Measurements from ENCODE around the gene PPP1CA. TPM values are rescaled to one million over a fixed set of nuclear protein-coding genes. Genes with fewer than 3 reads are reported as not detected.
A peak's percentile ranks its signal among the peaks of the same experiment; 100 is the strongest.

PPP1CA gene
- total RNA-seq, 1 donor from 2014 or later: 137 TPM

- H3K4me1 Mint-ChIP-seq (ENCODE audit: unreplicated experiment): peaks cover 24% of the 10 kb centered on the region
- H3K36me3 Mint-ChIP-seq: peaks cover 5% of the 10 kb centered on the region
- DNase-seq (ENCODE audit: extremely low spot score, unreplicated experiment): no peak
- H3K9me3 Mint-ChIP-seq: no peaks in the 10 kb centered on the region
- H3K27me3 Mint-ChIP-seq: no peaks in the 10 kb centered on the region
- no peak overlapping the region for H3K27ac Mint-ChIP-seq
- H3K4me3 Mint-ChIP-seq: no peak overlapping the region
- no peak for TF ChIP-seq CTCF (conservative IDR thresholded peaks at IDR 0.05)
Observed at GRCh38 chr11:67357831-67358670, 43.6 kb downstream of the PPP1CA start.

- H3K27me3 Mint-ChIP-seq: no peaks in the 10 kb centered on the region
- H3K9me3 Mint-ChIP-seq: no peaks in the 10 kb centered on the region
- no peaks in the 10 kb centered on the region for H3K36me3 Mint-ChIP-seq
- peak; percentile 95 for TF ChIP-seq CTCF (conservative IDR thresholded peaks at IDR 0.05)
- H3K27ac Mint-ChIP-seq: peak overlapping the region; percentile 74
- H3K4me3 Mint-ChIP-seq: peak overlapping the region; percentile 73
- peaks cover 24% of the 10 kb centered on the region for H3K4me1 Mint-ChIP-seq (ENCODE audit: unreplicated experiment)
- no peak for DNase-seq (ENCODE audit: extremely low spot score, unreplicated experiment)
Observed at GRCh38 chr11:67356864-67357561, 44.6 kb downstream of the PPP1CA start.

DNA sequence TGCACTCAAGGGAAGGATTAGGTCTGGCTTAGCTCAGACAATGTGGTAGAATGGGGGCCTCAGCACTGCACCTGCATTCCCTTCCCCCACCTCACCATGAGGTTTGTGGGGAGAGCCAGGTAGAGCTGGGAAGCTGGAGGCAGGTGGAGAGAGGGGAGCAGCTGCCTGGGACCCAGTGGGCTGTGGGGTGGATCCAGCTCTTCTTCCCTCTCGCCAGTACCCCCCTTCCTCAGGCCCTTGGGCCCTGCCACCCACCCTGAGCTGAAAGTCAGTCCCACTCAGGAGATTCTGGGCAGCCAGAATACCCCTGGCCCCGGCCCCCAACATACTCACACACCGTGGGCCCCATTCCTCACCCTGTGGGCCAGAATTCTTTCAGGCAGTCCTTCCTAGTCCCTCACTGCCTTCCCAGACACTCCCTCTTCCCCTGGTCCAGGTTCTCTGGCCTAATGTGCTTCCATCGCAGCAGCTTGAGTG lies 45.2 kb downstream of the PPP1CA start:
- Mint-ChIP-seq H3K4me1 (ENCODE audit: unreplicated experiment) (peaks cover 25% of the 10 kb centered on the region), H3K27ac (peak overlapping the region; percentile 74), H3K27me3 (no peaks in the 10 kb centered on the region), H3K36me3 (no peaks in the 10 kb centered on the region), H3K9me3 (no peaks in the 10 kb centered on the region), H3K4me3 (peak overlapping the region; percentile 73)
- no peak for TF ChIP-seq CTCF (conservative IDR thresholded peaks at IDR 0.05)
- no peak for DNase-seq (ENCODE audit: extremely low spot score, unreplicated experiment)

- Mint-ChIP-seq H3K27ac (no peak overlapping the region), H3K4me1 (ENCODE audit: unreplicated experiment) (peaks cover 30% of the 10 kb centered on the region), H3K27me3 (no peaks in the 10 kb centered on the region), H3K36me3 (no peaks in the 10 kb centered on the region), H3K9me3 (no peaks in the 10 kb centered on the region), H3K4me3 (no peak overlapping the region)
- TF ChIP-seq CTCF (conservative IDR thresholded peaks at IDR 0.05): no peak
- DNase-seq (ENCODE audit: extremely low spot score, unreplicated experiment): no peak
Observed at GRCh38 chr11:67355794-67356386, 45.8 kb downstream of the PPP1CA start.

DNA sequence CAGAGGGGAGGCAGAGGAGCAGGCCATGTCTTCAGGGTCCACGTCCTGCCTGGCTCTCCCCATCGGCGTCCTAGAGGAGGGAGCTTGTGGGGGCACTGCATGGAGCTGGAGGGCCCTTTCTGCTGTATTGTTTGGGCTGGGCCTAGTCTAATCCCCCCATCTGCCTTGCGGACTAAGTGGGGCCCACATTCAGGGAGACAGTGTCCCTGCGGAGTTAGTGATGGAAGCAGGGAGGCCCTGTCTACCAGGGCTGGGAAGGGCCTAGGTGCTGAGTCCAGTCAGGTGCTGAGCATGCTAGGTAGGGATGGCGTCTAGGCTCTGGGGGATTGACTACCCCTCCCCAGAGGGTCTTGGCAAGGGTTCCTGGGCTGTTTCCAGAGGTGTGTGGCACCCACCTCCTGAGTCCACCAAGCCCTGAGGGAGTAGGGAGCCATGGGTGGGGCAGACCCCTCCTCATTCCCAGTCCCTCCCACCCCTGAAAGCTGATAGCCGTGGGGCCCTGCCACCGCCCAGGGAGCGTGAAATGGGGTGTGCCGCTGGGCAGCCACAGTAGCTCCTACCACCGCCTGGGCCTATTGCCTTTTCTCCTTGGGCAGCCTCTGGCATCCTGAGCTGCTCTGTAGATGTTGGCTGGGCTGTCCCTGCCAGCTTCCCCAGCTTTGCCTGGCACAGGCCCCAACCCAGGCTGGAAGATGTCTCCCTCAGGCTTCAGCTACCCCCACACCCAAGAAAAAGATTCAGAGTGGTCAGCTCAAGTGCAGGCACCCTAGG lies 46.5 kb downstream of the PPP1CA start:
- no peak for DNase-seq (ENCODE audit: extremely low spot score, unreplicated experiment)
- H3K36me3 Mint-ChIP-seq: no peaks in the 10 kb centered on the region
- peak overlapping the region; percentile 94 for H3K27ac Mint-ChIP-seq
- peaks cover 30% of the 10 kb centered on the region for H3K4me1 Mint-ChIP-seq (ENCODE audit: unreplicated experiment)
- H3K9me3 Mint-ChIP-seq: no peaks in the 10 kb centered on the region
- H3K4me3 Mint-ChIP-seq: no peak overlapping the region
- no peaks in the 10 kb centered on the region for H3K27me3 Mint-ChIP-seq
- no peak for TF ChIP-seq CTCF (conservative IDR thresholded peaks at IDR 0.05)
